Endothelial cell of umbilical vein (primary cell): ENCODE results near the gene SEMA4D.

ENCODE experiments used
- EZH2 ChIP-seq: IDR thresholded peaks from 2 replicates; pipeline ENCODE4 v1.6.1; 2012; ENCODE audit warnings: borderline replicate concordance, low read depth, mild to moderate bottlenecking, moderate library complexity, low read length, inconsistent platforms; ENCODE audit not compliant: severe bottlenecking
- FOS ChIP-seq: IDR thresholded peaks from 2 replicates; pipeline ENCODE4 v1.6.1; 2011; ENCODE audit warnings: mild to moderate bottlenecking, low read length, moderate library complexity, borderline replicate concordance; ENCODE audit not compliant: insufficient read depth
- JUN ChIP-seq: IDR thresholded peaks from 2 replicates; pipeline ENCODE4 v1.6.1; 2011; ENCODE audit warnings: borderline replicate concordance, low read depth; ENCODE audit not compliant: insufficient read length, insufficient read depth
- MYC ChIP-seq: IDR thresholded peaks from one replicate; pipeline ENCODE4 v1.6.1; 2011; ENCODE audit warnings: mild to moderate bottlenecking, low read depth, low read length
- POLR2A ChIP-seq: IDR thresholded peaks from 2 replicates; pipeline ENCODE4 v1.6.1; 2012; ENCODE audit warnings: low read depth, mild to moderate bottlenecking, control low read depth, low read length
- POLR2AphosphoS5 ChIP-seq: IDR thresholded peaks from 2 replicates; pipeline ENCODE4 v1.6.1; 2012; ENCODE audit warnings: low read depth, mild to moderate bottlenecking, control low read depth, low read length, moderate library complexity; ENCODE audit not compliant: insufficient read depth
- TF ChIP-seq, protein P1 (sequence below), 2 donors: IDR thresholded peaks; 1 replicate in 1 of 2; 2 replicates in 1 of 2; pipeline ENCODE4 v1.5.1; 2011; ENCODE audit warnings: low read length in 2 of 2, mild to moderate bottlenecking in 2 of 2, moderate library complexity in 2 of 2, control low read depth in 1 of 2, inconsistent platforms in 1 of 2, low read depth in 1 of 2; ENCODE audit not compliant: insufficient read depth in 1 of 2; ENCODE audit errors: extremely low read depth in 1 of 2

GRCh38 chr9:89361816-89362646 is 135.9 kb downstream of the SEMA4D start:
- TF ChIP-seq, protein P1, sequence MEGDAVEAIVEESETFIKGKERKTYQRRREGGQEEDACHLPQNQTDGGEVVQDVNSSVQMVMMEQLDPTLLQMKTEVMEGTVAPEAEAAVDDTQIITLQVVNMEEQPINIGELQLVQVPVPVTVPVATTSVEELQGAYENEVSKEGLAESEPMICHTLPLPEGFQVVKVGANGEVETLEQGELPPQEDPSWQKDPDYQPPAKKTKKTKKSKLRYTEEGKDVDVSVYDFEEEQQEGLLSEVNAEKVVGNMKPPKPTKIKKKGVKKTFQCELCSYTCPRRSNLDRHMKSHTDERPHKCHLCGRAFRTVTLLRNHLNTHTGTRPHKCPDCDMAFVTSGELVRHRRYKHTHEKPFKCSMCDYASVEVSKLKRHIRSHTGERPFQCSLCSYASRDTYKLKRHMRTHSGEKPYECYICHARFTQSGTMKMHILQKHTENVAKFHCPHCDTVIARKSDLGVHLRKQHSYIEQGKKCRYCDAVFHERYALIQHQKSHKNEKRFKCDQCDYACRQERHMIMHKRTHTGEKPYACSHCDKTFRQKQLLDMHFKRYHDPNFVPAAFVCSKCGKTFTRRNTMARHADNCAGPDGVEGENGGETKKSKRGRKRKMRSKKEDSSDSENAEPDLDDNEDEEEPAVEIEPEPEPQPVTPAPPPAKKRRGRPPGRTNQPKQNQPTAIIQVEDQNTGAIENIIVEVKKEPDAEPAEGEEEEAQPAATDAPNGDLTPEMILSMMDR (IDR thresholded peaks at IDR 0.05; ENCODE audit: extremely low read depth in 1 of 2, insufficient read depth in 1 of 2, low read depth in 1 of 2, low read length in 2 of 2) = no peak
- no peak for TF ChIP-seq JUN
- no peak for TF ChIP-seq MYC
- no peak for TF ChIP-seq FOS
- TF ChIP-seq EZH2 = no peak
- TF ChIP-seq POLR2A = no peak
- TF ChIP-seq POLR2AphosphoS5 = no peak
